ENCODE measurements around the gene STK35.

STK35 gene

DNA sequence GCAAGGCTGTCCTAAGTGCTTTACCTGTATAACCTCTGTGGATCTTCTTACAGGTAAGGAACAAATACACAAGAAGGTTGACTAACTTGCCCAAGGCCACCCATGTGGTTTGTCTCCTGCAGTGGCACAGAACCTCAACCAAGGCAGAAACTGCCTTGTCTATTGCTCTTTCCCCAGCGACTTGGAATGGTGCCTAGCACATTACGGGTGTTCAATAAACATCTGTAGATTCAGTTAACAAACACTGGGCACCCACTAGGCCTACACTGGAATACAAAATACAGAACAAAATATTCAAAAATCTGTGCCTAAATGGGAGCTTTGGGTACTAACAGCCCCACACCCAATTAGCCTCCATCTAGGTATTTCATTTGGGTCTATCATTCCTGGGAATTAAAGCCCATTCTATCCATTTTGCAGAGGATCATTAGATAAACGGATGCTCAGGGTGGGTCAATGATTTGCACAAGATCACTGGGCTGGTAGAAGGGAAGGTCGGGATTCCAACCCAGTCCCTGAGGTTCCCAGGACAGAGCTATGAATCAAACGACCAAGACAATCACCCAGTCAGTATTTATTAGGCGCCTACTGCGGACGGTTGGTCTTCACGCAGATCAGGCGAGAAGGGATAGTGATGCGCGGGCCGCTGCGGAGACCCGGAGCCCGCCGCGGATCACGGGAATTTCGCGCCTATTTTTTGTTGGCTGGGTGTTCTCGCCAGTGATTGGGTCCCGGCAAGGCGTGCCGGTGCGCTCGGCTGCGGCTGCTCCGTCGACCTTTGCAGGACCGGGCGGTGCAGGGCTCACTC, at the start of gene STK35:
TSS of gene STK35 (plus strand) at position 771 of the 808 bp plus-strand sequence. CDS start 55 bp downstream, outside the sequence.
- Mint-ChIP-seq H3K4me1 (peaks cover 37% of the 10 kb centered on the region), H3K9me3 (no peaks in the 10 kb centered on the region), H3K36me3 (ENCODE audit: insufficient read depth) (peaks cover 15% of the 10 kb centered on the region), H3K4me3 (peak within 1 kb of the TSS; percentile 88), H3K27ac (ENCODE audit: low read depth) (peak within 1 kb of the TSS; percentile 99), H3K27me3 (no peaks in the 10 kb centered on the region)
- DNase-seq (ENCODE audit: low spot score in 2 of 2): no peak
- no peak for ATAC-seq (replicated peaks; ENCODE audit: extremely low read depth, poor library complexity, severe bottlenecking)

DNA sequence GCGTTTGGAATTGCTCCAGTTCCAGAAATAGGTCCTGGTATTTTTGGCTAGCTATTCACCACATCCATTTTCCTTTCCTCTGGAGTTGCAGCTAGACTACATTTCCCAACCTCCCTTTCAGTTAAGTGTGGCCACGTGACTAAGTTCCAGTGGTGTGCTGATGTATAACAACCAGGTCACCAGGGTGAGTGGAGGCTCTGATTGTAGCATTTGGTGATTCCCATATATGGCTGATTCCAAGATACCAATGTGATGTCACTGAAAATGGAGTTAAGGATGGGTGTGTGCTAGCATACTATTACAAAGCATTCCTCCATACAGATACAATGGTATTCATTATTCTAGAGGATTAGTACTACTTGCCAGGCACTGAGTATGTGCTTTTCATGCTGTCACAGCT, 49.7 kb upstream of the STK35 start:
- Mint-ChIP-seq H3K9me3 (no peaks in the 10 kb centered on the region), H3K27ac (ENCODE audit: low read depth) (no peak overlapping the region), H3K4me3 (no peak overlapping the region), H3K27me3 (peaks cover 91% of the 10 kb centered on the region), H3K4me1 (no peaks in the 10 kb centered on the region), H3K36me3 (ENCODE audit: insufficient read depth) (no peaks in the 10 kb centered on the region)
- DNase-seq (ENCODE audit: low spot score in 2 of 2) (no peak), ATAC-seq (replicated peaks; ENCODE audit: extremely low read depth, poor library complexity, severe bottlenecking) (no peak)

DNA sequence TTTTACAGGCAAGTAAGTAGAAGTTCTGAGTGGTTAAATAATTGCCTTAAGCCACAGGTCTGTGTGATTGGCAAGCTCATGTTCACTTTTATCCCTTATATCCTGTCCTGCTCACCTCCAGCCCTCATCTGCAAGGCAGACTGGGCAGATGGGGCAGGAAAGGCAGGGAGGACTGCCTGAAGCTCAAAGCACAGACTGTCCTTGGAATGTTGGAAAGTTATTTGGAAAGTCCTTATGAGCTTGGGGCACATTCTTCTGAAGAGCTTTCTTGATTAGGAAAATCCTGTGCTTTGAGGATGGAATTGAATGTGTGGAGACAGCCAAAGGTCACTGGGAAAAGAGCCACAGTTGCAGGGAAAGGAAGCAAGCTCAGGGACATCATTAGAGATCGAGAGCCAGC, 48.9 kb upstream of the STK35 start:
- no peaks in the 10 kb centered on the region for H3K36me3 Mint-ChIP-seq (ENCODE audit: insufficient read depth)
- H3K27me3 Mint-ChIP-seq: peaks cover 91% of the 10 kb centered on the region
- H3K9me3 Mint-ChIP-seq: peaks cover 5% of the 10 kb centered on the region
- no peak overlapping the region for H3K27ac Mint-ChIP-seq (ENCODE audit: low read depth)
- ATAC-seq (replicated peaks; ENCODE audit: extremely low read depth, poor library complexity, severe bottlenecking) (no peak), DNase-seq (ENCODE audit: low spot score in 2 of 2) (no peak)
- no peak overlapping the region for H3K4me3 Mint-ChIP-seq
- H3K4me1 Mint-ChIP-seq: no peaks in the 10 kb centered on the region

DNA sequence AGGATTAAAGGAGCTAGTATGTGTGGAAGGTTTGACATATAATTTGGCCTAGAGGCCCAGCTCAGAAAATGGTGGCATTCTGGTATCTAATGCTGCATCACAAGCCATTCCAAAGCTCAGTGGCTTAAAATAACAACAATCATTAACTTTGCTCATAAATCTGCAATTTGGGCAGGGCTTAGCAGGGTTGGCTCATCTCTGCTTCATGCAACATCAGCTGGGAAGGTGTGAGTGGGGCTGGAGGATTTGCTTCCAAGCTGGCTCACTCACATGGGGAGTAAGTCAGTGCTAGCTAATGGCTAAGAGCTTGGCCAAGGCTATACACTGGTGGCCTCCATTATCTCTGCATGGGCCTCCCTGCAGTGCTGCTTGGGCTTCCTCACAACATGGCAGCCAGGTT, 48.0 kb upstream of the STK35 start:
- Mint-ChIP-seq H3K27me3 (peaks cover 91% of the 10 kb centered on the region), H3K4me1 (no peaks in the 10 kb centered on the region), H3K9me3 (peaks cover 9% of the 10 kb centered on the region), H3K27ac (ENCODE audit: low read depth) (no peak overlapping the region), H3K36me3 (ENCODE audit: insufficient read depth) (no peaks in the 10 kb centered on the region), H3K4me3 (no peak overlapping the region)
- DNase-seq (ENCODE audit: low spot score in 2 of 2) (no peak), ATAC-seq (replicated peaks; ENCODE audit: extremely low read depth, poor library complexity, severe bottlenecking) (no peak)

DNA sequence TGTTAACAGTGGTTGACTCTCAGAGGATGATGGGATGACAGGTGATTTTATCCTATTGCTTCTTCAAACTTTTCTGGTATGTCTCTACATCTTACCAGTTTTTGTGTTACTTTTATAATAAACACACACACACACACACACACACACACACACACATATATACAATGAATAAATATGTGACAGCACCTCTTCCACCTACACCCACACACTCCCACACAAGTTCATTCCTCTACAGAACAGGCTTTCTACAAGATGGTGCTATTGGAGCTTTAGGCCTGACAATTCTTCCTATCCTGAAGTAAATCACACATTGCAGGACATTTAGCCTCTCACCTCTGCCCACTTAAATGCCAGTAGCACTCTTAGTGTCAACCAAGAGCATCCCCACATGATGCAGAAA, 46.7 kb upstream of the STK35 start:
- DNase-seq (ENCODE audit: low spot score in 2 of 2) (no peak), ATAC-seq (replicated peaks; ENCODE audit: extremely low read depth, poor library complexity, severe bottlenecking) (no peak)
- peaks cover 84% of the 10 kb centered on the region for H3K27me3 Mint-ChIP-seq
- H3K27ac Mint-ChIP-seq (ENCODE audit: low read depth): no peak overlapping the region
- H3K36me3 Mint-ChIP-seq (ENCODE audit: insufficient read depth): no peaks in the 10 kb centered on the region
- H3K4me3 Mint-ChIP-seq: no peak overlapping the region
- H3K4me1 Mint-ChIP-seq: no peaks in the 10 kb centered on the region
- H3K9me3 Mint-ChIP-seq: peaks cover 9% of the 10 kb centered on the region

DNA sequence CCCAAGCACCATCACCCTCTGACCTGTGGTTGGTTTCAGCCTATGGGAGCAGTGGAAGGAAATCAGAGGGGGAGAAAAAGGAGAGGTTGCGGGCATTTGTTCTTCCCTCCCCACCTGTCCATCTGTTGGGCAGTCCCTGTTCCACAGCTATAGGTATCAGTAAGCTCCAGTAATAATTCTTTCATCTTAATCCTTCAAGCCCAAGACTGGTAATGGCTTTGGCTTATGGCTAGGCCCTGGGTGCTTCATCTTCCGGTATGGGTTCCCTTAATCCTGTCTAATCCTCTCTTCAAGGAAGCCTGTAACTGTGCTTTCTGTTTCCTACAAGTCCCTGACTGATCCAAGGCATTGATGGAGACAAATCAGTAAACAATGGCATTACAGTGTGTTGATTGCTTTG, 42.2 kb upstream of the STK35 start:
- no peak overlapping the region for H3K27ac Mint-ChIP-seq (ENCODE audit: low read depth)
- no peaks in the 10 kb centered on the region for H3K36me3 Mint-ChIP-seq (ENCODE audit: insufficient read depth)
- no peak overlapping the region for H3K4me3 Mint-ChIP-seq
- peaks cover 9% of the 10 kb centered on the region for H3K9me3 Mint-ChIP-seq
- ATAC-seq (replicated peaks; ENCODE audit: extremely low read depth, poor library complexity, severe bottlenecking) (no peak), DNase-seq (ENCODE audit: low spot score in 2 of 2) (no peak)
- H3K27me3 Mint-ChIP-seq: peaks cover 41% of the 10 kb centered on the region
- H3K4me1 Mint-ChIP-seq: no peaks in the 10 kb centered on the region

DNA sequence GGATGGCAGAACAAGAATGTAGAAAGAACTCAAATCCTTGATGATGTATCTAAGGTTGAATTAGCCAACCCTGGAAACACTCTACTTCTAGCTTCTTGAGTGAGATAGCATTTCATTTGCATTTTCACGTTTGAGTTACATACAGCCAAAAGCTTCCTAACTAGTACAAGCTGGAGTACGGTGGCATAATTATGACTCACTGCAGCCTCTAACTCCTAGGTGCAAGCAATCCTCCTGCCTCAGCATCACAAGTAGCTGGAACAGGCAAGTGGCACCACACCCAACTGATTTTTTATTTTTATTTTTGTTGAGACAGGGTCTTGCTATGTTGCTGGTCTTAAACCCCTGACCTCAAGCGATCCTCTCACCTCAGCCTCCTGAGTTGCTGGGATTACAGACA, 36.5 kb upstream of the STK35 start:
- H3K9me3 Mint-ChIP-seq: no peaks in the 10 kb centered on the region
- H3K27me3 Mint-ChIP-seq: peaks cover 37% of the 10 kb centered on the region
- H3K27ac Mint-ChIP-seq (ENCODE audit: low read depth): no peak overlapping the region
- no peak overlapping the region for H3K4me3 Mint-ChIP-seq
- DNase-seq (ENCODE audit: low spot score in 2 of 2) (no peak), ATAC-seq (replicated peaks; ENCODE audit: extremely low read depth, poor library complexity, severe bottlenecking) (no peak)
- H3K36me3 Mint-ChIP-seq (ENCODE audit: insufficient read depth): no peaks in the 10 kb centered on the region
- H3K4me1 Mint-ChIP-seq: no peaks in the 10 kb centered on the region

DNA sequence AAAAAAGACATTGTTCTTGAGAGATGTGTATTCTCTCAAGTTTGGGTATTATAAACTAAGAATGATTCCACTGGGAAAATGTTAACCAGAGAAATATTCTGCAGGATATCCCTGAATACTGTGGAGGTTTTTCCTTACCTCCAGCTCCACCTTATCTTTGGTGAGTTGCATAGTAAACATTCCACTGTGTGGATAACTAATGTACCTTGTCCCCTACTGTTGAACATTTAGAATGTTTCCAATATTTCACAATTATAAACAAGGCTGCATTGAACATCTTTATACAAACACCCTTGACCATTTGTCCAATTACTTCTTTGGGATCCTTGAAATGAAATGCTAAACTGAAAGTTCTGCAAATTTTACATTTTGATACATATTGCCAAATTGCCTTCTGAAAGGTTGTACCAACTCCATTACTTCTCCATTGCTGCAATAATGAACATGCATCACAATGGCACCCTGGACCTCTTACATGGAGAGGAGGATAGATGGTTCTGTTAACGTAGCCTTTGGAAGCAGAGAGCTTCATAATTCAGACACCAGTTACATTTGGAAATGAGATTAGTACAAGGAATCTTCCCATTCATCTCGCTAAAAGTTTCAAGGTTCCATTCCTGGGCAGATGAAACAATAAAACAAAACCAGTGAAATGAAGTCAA, 35.0 kb upstream of the STK35 start:
- Mint-ChIP-seq H3K4me3 (no peak overlapping the region), H3K36me3 (ENCODE audit: insufficient read depth) (no peaks in the 10 kb centered on the region), H3K27me3 (peaks cover 52% of the 10 kb centered on the region), H3K27ac (ENCODE audit: low read depth) (no peak overlapping the region), H3K4me1 (no peaks in the 10 kb centered on the region), H3K9me3 (no peaks in the 10 kb centered on the region)
- DNase-seq (ENCODE audit: low spot score in 2 of 2) (no peak), ATAC-seq (replicated peaks; ENCODE audit: extremely low read depth, poor library complexity, severe bottlenecking) (no peak)

DNA sequence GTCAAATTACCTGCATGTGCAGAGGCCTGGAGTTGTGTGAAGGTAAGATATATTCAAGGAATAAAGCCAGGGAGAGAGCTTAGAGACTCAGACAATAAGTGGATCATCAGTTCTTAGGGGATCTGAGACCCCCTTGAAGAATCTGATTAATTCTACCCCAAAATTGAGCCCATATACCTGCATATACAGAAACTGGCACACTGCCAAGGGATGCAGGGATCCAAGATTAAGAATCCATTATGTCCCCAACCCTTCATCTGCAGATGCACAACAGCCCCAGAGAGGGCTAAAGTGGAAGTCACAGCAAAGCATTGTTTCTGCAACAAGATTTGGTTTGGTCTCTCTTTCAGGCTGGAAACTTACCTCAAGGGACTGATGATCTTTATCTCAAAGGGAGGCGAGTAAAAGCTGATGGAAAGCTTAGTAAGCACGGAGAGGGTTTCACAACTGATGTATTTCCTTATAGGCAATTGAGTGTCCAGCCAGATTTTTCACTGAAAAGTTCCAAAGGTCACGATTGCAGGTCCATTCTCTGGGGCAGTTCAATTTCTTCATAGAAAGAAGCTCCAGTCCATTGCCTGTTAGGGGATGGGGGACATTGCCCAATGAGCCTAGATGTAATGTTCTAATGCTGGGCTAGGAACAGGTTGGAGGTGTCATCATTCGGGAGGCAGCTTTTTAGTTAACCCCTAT, 20.9 kb upstream of the STK35 start:
- DNase-seq (ENCODE audit: low spot score in 2 of 2) (no peak), ATAC-seq (replicated peaks; ENCODE audit: extremely low read depth, poor library complexity, severe bottlenecking) (no peak)
- Mint-ChIP-seq H3K4me1 (no peaks in the 10 kb centered on the region), H3K27me3 (peaks cover 57% of the 10 kb centered on the region), H3K9me3 (no peaks in the 10 kb centered on the region), H3K36me3 (ENCODE audit: insufficient read depth) (no peaks in the 10 kb centered on the region), H3K27ac (ENCODE audit: low read depth) (no peak overlapping the region), H3K4me3 (no peak overlapping the region)

DNA sequence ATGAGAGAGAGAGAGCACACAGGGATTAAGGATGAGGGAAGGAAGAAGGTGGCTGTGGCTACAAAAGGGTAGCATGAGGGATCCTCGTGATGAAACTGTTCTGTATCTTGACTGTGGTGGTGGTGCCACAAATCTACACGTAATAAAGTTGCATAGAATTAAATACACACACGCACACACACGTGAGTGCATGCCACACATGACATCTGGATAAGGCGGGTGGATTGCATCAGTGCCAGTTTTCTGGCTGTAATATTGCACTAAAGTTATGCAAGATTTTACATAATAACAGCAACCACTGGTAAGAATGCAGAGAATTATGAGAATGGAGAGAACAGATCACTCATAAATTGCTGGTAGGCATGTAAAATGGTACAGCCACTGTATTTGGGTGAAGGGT, 16.9 kb upstream of the STK35 start:
- H3K36me3 Mint-ChIP-seq (ENCODE audit: insufficient read depth): no peaks in the 10 kb centered on the region
- peaks cover 65% of the 10 kb centered on the region for H3K27me3 Mint-ChIP-seq
- H3K27ac Mint-ChIP-seq (ENCODE audit: low read depth): no peak overlapping the region
- ATAC-seq (replicated peaks; ENCODE audit: extremely low read depth, poor library complexity, severe bottlenecking) (no peak), DNase-seq (ENCODE audit: low spot score in 2 of 2) (no peak)
- no peak overlapping the region for H3K4me3 Mint-ChIP-seq
- no peaks in the 10 kb centered on the region for H3K9me3 Mint-ChIP-seq
- H3K4me1 Mint-ChIP-seq: no peaks in the 10 kb centered on the region

DNA sequence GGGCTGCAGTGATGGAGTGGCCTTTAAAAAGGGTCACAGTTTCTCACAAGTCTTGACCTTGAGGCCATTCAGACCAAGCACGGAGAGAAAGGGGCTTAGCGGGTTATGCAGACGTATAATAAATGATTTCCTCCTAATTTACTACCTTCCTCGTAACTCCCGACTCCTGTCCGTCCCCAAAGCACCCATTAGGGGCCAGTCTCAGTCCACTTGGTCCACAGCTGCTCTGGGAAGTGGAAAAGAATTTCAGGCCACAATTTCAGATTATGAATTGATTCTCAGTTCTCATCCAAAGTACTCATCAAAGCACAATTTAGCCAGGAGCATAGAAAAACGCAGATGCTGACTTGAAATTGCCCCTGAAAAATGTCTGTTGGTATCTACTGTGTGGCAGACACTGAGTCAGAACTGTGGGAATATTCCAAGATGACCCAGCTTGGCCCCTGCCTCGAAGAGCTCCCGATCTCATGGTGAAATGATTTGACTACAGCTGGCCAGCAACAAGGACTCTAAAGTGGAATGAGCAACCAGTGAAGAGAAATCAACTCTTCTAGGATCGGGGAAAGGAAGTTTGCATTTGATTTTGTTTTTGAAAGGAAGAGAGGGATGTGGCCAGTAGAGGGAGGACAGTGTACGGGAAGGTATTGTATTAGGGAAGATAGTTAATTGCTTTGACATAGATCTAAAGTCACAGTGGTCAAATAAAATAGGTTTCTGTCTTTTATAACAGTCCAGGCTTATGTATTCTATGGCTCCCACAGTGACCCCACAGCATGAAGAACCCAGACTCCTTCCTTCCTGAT, 15.2 kb upstream of the STK35 start:
- no peaks in the 10 kb centered on the region for H3K9me3 Mint-ChIP-seq
- no peaks in the 10 kb centered on the region for H3K36me3 Mint-ChIP-seq (ENCODE audit: insufficient read depth)
- no peaks in the 10 kb centered on the region for H3K4me1 Mint-ChIP-seq
- H3K27me3 Mint-ChIP-seq: peaks cover 65% of the 10 kb centered on the region
- no peak for ATAC-seq (replicated peaks; ENCODE audit: extremely low read depth, poor library complexity, severe bottlenecking)
- no peak overlapping the region for H3K27ac Mint-ChIP-seq (ENCODE audit: low read depth)
- H3K4me3 Mint-ChIP-seq: no peak overlapping the region
- DNase-seq (ENCODE audit: low spot score in 2 of 2): no peak

DNA sequence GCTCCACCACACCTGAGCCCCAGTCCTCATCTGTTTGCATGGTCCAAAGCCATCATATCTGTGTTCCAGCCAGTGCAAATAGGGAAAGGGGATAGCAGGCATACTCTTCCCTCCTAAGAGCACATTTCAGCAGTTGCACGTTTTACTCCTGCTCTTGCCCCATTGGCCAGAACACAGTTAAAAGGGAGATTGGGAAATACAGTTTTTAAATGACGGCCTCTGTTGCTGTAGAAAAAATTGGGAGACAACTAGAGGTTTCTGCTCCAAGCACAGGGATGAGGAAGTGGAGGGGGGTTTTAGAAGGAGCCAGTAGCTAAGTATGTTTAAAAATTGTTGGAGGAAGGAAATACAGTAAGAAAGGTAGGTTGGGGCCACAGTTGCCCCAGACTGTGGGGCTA, 14.6 kb upstream of the STK35 start:
- Mint-ChIP-seq H3K4me3 (no peak overlapping the region), H3K36me3 (ENCODE audit: insufficient read depth) (no peaks in the 10 kb centered on the region), H3K27me3 (peaks cover 65% of the 10 kb centered on the region), H3K27ac (ENCODE audit: low read depth) (no peak overlapping the region), H3K4me1 (no peaks in the 10 kb centered on the region), H3K9me3 (no peaks in the 10 kb centered on the region)
- DNase-seq (ENCODE audit: low spot score in 2 of 2) (no peak), ATAC-seq (replicated peaks; ENCODE audit: extremely low read depth, poor library complexity, severe bottlenecking) (no peak)
